Upper lobe of right lung (tissue), 1 donor: Measurements from ENCODE around the gene RACK1. TPM values are rescaled to one million over a fixed set of nuclear protein-coding genes. Genes with fewer than 3 reads are reported as not detected.

Experiments
- ATAC-seq: fragments of 200-7000 bp; cut with Tn5 transposase; one replicate; pipeline ENCODE4 v1.9.1; 2020; ENCODE audit warnings: mild to moderate bottlenecking, moderate library complexity
- DNase-seq: peaks from one replicate; pipeline ENCODE4 v3.0.0-alpha.2; 2020
- H3K27ac ChIP-seq: fragments of 200-600 bp; one replicate; pipeline ENCODE4 v1.8.0; 2022
- H3K27me3 ChIP-seq: fragments of 200-600 bp; one replicate; pipeline ENCODE4 v1.8.0; 2022; ENCODE audit warnings: mild to moderate bottlenecking
- H3K36me3 ChIP-seq: fragments of 200-600 bp; one replicate; pipeline ENCODE4 v1.8.0; 2022
- H3K4me1 ChIP-seq: fragments of 200-600 bp; one replicate; pipeline ENCODE4 v1.8.0; 2022
- H3K4me3 ChIP-seq: fragments of 200-600 bp; one replicate; pipeline ENCODE4 v1.8.0; 2022; ENCODE audit warnings: mild to moderate bottlenecking
- H3K9me3 ChIP-seq: fragments of 200-600 bp; one replicate; pipeline ENCODE4 v1.8.0; 2022
- CTCF ChIP-seq: fragments of 200-600 bp; IDR thresholded peaks from one replicate; pipeline ENCODE4 v1.8.0; 2022; ENCODE audit warnings: antibody characterized with exemption
- intact Hi-C: fragments of 100-400 bp; cut with DNase I; formaldehyde crosslinking; loops from one replicate; pipeline ENCODE4 v1.11.0; 2022
- total RNA-seq: library from RNA; stranded (reverse); fragmentation: NEBNext Ultra II Directional; extraction: Animal tissue kit (Norgen Biotek cat#: 25700); gene quantifications from one replicate; pipeline ENCODE4 v1.2.1, GENCODE V29; 2021
- donor health status: DM: no; HTN: yes; CAD: no; lungs with severe emphysema.

The RACK1 gene
- total RNA-seq, 1 donor from 2014 or later = 1,155 TPM

- no peaks in the 10 kb centered on the region for H3K27me3 ChIP-seq
- ATAC-seq (peak; percentile 45), DNase-seq (peak; percentile 86)
- H3K9me3 ChIP-seq = no peaks in the 10 kb centered on the region
- H3K27ac ChIP-seq = peak overlapping the region; percentile 70
- peaks cover 24% of the 10 kb centered on the region for H3K4me1 ChIP-seq
- intact Hi-C loops = no loop called here
- no peak for TF ChIP-seq CTCF
- no peaks in the 10 kb centered on the region for H3K36me3 ChIP-seq
- peak overlapping the region; percentile 66 for H3K4me3 ChIP-seq
Measured at GRCh38 chr5:181207214-181207959, 36.3 kb downstream of the RACK1 start.

GRCh38 chr5:181205761-181206649 is 37.7 kb downstream of the RACK1 start:
- Histone ChIP-seq H3K36me3 (no peaks in the 10 kb centered on the region), H3K27ac (no peak overlapping the region), H3K27me3 (no peaks in the 10 kb centered on the region), H3K9me3 (no peaks in the 10 kb centered on the region), H3K4me1 (peaks cover 24% of the 10 kb centered on the region), H3K4me3 (peak overlapping the region; percentile 66)
- no peak for ATAC-seq
- no peak for TF ChIP-seq CTCF
- intact Hi-C loops = no loop called here
- no peak for DNase-seq

GRCh38 chr5:181204826-181205760 is 38.6 kb downstream of the RACK1 start, which contains the start of gene TRIM7:
Gene TRIM7, minus strand, starts transcription at chr5:181205196. Its CDS starts 86 bp downstream, at chr5:181205110.
- DNase-seq = peak; percentile 80
- H3K27ac ChIP-seq = peak within 1 kb of the TSS; percentile 65
- intact Hi-C loops = no loop called here
- TF ChIP-seq CTCF = no peak
- H3K27me3 ChIP-seq = no peaks in the 10 kb centered on the region
- peak; percentile 63 for ATAC-seq
- H3K36me3 ChIP-seq = no peaks in the 10 kb centered on the region
- no peaks in the 10 kb centered on the region for H3K9me3 ChIP-seq
- peaks cover 24% of the 10 kb centered on the region for H3K4me1 ChIP-seq
- peak within 1 kb of the TSS; percentile 66 for H3K4me3 ChIP-seq

- Histone ChIP-seq H3K36me3 (no peaks in the 10 kb centered on the region), H3K27me3 (no peaks in the 10 kb centered on the region), H3K4me3 (peak overlapping the region; percentile 66), H3K27ac (peak overlapping the region; percentile 65), H3K9me3 (no peaks in the 10 kb centered on the region), H3K4me1 (peaks cover 24% of the 10 kb centered on the region)
- DNase-seq (no peak), ATAC-seq (peak; percentile 18)
- intact Hi-C loops = no loop called here
- no peak for TF ChIP-seq CTCF
Measured at GRCh38 chr5:181204113-181204825, 39.4 kb downstream of the RACK1 start.

- Histone ChIP-seq H3K4me1 (peaks cover 24% of the 10 kb centered on the region), H3K27me3 (no peaks in the 10 kb centered on the region), H3K4me3 (peak overlapping the region; percentile 66), H3K27ac (peak overlapping the region; percentile 14), H3K9me3 (no peaks in the 10 kb centered on the region), H3K36me3 (no peaks in the 10 kb centered on the region)
- intact Hi-C loops = no loop called here
- no peak for TF ChIP-seq CTCF
- ATAC-seq (no peak), DNase-seq (no peak)
Measured at GRCh38 chr5:181203777-181204112, 40.0 kb downstream of the RACK1 start.
